ENCODE measurements around the gene NSUN4. TPM values are rescaled to one million over a fixed set of nuclear protein-coding genes. Genes with fewer than 3 reads are reported as not detected.

The NSUN4 gene
- total and polyA plus RNA-seq, 2 of the 13 experiments (the other 11 are each of a cell fraction or from before 2014, with no cell fraction given): 21.5 to 23.5 TPM

- TF ChIP-seq ZNF142 (CRISPR knock-in tag; IDR thresholded peaks at IDR 0.05) (peak; percentile 84; the same call in 1 of the 2 replicates), ARNT (IDR thresholded peaks at IDR 0.05) (no peak), ATF4 (CRISPR knock-in tag; IDR thresholded peaks at IDR 0.05) (peak in 1 of 2 experiments; percentile 63; a peak in 2 of 4 replicates), ZSCAN22 (CRISPR knock-in tag; IDR thresholded peaks at IDR 0.05) (no peak), CEBPB (IDR thresholded peaks at IDR 0.05; ENCODE audit: borderline replicate concordance, low read depth, low read length) (peak; percentile 93), PHB2 (IDR thresholded peaks at IDR 0.05; ENCODE audit: partially characterized antibody) (no peak), ATF1 (CRISPR knock-in tag; IDR thresholded peaks at IDR 0.05) (peak; percentile 69), ZNF800 (CRISPR knock-in tag; IDR thresholded peaks at IDR 0.05) (peak; percentile 76; the same call in 1 of the 2 replicates), ZNF207 (IDR thresholded peaks at IDR 0.05; ENCODE audit: borderline replicate concordance) (no peak), U2AF1 (optimal IDR thresholded peaks at IDR 0.05; ENCODE audit: low read depth, low read length) (no peak), KLF15 (CRISPR knock-in tag; IDR thresholded peaks at IDR 0.05; ENCODE audit: borderline replicate concordance) (no peak), ZBTB1 (CRISPR knock-in tag; IDR thresholded peaks at IDR 0.05; ENCODE audit: borderline replicate concordance) (no peak), NPAS2 (CRISPR knock-in tag; IDR thresholded peaks at IDR 0.05; ENCODE audit: borderline replicate concordance) (no peak), FOXJ3 (CRISPR knock-in tag; IDR thresholded peaks at IDR 0.05; ENCODE audit: borderline replicate concordance) (peak; percentile 76), KDM3A (CRISPR knock-in tag; IDR thresholded peaks at IDR 0.05; ENCODE audit: low read depth) (no peak), PRDM10 (CRISPR knock-in tag; IDR thresholded peaks at IDR 0.05; ENCODE audit: low read depth) (peak; percentile 90)
These were observed at the start of gene NSUN4 (continued) for GRCh38 chr1:46340404-46341221.

Data from HepG2 (cell line).